Measurements from ENCODE around the gene PLPP3.
"Not testable (repeated sequence)": the region's sequence is repeated elsewhere in the genome, so short reads cannot be mapped to it uniquely, and the experiment has no call there.

Gene PLPP3

GRCh38 chr1:56578963-56579875 lies at the start of gene PLPP3:
Gene PLPP3 (minus strand): TSS chr1:56579563. CDS start chr1:56579016, 547 bp downstream.
- peak; percentile 90 for DNase-seq (ENCODE audit: low spot score)

DNA sequence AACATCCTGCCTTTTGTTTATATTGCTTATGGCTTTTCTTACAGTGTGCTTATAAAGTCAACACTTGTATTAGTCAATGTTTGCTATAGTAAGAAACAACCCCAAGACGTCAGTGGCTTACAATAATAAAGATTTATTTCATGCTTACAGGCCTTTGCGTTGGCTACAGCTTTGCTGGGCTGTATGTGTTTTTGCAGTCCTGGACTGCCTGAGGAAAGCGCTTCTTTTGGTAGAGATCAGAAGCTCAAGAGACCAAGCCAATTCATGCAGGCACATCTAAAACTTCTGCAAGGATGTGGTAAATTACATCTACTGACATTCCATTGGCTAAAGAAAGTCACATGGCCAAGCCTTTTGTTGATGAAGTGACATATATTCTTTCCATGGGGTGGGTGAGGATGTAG lies 48.3 kb upstream of the PLPP3 start:
- no peak for DNase-seq (ENCODE audit: low spot score)

GRCh38 chr1:56627019-56627635 lies 47.8 kb upstream of the PLPP3 start:
- no peak for DNase-seq (ENCODE audit: low spot score)

GRCh38 chr1:56626546-56626945 lies 47.2 kb upstream of the PLPP3 start:
- no peak for DNase-seq (ENCODE audit: low spot score)

GRCh38 chr1:56625819-56626440 lies 46.6 kb upstream of the PLPP3 start:
- DNase-seq (ENCODE audit: low spot score): no peak

DNA sequence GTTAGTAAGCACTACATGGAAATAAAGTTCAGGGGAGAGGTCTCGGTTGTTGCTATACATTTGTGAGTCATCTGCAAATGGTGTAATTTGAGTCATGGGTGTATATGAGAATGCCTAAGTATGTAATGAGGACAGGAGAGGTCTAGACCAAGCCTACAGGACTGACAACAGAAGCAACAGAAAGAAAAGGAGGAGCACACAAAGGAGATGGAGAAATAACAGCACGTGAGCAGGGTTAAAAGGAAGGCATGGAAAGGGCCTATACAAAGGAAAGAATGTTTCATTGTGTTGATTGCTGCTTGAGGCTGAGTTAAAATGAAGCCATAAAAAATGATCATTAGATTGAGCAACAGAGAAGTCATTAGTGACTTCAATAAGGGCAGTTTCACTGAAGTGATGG lies 37.8 kb upstream of the PLPP3 start:
- no peak for DNase-seq (ENCODE audit: low spot score)

DNA sequence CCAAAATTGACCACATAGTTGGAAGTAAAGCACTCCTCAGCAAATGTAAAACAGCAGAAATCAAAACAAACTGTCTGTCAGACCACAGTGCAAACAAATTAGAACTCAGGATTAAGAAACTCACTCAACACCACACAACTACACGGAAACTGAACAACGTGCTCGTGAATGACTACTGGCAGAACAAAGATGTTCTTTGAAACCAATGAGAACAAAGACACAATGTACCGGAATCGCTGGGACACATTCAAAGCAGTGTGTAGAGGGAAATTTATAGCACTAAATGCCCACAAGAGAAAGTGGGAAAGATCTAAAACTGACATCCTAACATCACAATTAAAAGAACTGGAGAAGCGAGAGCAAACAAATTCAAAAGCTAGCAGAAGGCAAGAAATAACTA lies 31.4 kb upstream of the PLPP3 start:
- DNase-seq (ENCODE audit: low spot score): not testable (repeated sequence)

- not testable (repeated sequence) for DNase-seq (ENCODE audit: low spot score)
Observed at GRCh38 chr1:56610097-56610496, 30.7 kb upstream of the PLPP3 start.

DNA sequence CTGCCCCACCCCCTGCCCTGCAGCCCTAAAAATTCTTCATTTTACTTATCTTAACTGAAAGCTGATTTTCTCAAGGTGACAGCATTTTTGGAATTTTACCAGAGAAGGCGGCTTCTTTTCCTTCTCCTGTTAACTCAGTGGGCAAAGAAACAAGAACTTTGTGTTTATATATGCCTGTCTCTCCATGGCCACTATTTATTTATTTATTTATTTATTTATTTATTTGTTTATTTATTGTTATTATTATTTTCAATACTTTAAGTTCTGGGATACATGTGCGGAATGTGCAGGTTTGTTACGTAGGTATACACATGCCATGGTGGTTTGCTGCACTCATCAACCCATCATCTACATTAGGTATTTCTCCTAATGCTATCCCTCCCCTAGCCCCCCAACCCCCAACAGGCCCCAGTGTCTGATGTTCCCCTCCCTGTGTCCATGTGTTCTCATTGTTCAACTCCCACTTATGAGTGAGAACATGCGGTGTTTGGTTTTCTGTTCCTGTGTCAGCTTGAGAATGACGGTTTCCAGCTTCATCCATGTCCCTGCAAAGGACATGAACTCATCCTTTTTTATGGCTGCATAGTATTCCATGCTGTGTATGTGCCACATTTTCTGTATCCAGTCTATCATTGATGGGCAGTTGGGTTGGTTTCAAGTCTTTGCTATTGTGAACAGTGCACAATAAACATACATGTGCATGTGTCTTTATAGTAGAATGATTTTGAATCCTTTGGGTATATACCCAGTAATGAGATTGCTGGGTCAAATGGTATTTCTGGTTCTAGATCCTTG lies 16.2 kb upstream of the PLPP3 start:
- DNase-seq (ENCODE audit: low spot score): not testable (repeated sequence)

- no peak for DNase-seq (ENCODE audit: low spot score)
Observed at GRCh38 chr1:56591909-56592308, 12.5 kb upstream of the PLPP3 start.

DNA sequence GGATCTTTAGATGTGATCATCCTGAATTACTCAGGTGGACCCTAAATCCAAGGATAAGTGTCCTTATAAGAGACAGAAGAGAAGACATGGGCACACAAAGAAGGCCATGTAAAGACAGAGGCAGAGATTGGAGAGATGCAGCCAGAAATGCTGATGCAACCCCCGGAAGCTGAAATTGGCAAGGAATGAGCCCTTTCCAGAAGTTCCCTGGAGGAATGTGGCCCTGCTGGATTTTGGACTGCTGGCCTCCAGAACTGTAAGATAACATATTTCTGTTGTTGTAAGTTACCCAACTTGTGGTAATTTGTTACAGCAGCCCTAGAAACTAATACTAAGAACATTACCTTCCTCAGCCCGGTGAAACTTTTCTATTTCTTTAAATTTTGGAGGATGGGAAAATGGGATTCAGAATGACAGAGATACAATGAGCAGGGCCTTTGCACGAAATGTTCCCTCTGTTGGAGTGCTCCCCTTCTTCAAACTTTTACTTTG lies 11.2 kb upstream of the PLPP3 start:
- DNase-seq (ENCODE audit: low spot score): no peak

DNA sequence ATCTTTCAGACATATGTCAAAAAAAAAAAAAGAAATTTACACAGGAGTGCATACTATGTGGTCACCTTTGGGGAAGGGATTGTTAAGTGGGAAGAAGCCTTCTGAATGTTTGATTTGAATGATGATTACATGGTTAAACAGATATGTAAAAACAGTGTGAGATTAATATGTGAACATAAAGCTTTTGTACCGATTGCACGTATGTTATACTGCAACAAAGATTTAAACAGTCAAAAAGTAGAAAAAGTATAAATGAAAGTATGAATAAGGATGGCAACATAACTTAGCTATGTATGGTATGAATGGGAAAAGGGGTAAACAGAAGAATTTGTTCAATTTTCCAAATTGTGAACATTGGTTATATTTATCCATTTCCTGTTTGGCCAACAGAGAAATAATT lies 10.0 kb upstream of the PLPP3 start:
- no peak for DNase-seq (ENCODE audit: low spot score)

DNA sequence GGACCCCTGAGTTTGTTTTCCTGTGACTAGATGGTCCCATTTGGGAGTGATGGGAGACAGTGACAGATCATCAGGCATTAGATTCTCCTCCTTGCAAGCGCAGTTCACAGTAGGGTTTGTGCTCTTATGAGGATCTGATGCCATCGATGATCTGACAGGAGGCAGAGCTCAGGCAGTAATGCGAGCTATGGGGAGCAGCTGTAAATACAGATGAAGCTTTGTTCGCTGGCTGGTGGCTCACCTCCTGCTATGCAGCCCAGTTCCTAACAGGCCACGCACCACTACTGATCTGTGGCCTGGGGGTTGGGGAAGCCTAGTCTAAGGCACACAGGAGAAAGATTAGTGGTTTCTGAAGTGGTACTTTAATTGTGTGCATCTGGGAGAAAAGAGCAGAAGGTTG lies 7.1 kb upstream of the PLPP3 start:
- no peak for DNase-seq (ENCODE audit: low spot score)

GRCh38 chr1:56585985-56586384 lies 6.6 kb upstream of the PLPP3 start:
- DNase-seq (ENCODE audit: low spot score): no peak

DNA sequence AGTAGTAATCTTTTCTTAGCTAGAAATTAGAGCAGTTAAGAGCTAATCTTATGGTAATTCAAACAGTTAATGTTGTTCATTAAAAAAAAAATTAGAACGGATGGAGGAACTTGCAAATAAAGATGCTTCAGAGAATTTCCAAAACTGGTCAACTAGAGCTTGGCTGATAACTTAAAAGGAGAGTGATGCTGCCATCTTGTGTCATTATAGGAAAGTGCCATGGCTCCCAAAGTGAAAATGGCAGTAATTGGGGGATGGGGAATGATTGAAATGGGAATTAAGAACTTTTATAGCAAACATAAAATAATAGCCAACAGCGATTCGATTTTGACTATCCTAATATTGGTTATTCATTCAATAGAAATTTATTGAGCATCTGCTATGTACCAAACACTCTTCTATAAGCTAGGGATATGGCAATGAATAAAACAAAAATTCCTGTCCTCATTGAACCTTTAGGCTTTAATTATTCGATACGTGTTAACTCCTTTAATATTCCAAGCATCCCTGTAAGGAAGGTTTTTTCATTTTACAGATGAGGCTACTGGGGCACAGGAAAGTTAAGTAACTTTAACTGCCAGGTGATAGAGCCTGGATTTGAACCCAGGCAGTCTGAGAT lies 5.7 kb upstream of the PLPP3 start:
- peak; percentile 54 for DNase-seq (ENCODE audit: low spot score)

DNA sequence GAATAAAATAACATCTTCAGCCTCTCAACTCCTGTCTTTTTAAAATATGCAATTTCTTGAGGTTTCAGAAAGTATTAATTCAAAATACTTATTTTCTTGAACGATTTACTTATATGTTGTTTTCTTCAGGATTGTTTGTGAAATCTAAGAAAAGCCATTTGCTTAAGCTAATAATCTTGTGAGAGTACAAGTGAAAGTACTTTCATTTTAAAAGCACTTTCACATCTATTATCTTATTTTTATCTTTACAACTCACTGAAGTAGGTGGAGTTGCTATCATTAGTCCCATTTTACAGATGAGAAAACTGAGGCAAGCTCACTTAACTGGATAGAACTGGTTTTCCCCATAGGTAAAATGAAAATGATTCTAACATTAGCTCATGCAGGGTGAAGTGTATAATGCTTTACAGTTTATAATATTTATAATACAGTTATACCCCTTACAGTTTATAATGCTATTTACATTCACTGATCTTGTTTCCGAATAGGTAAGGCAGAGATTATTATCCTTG lies 4.7 kb upstream of the PLPP3 start:
- DNase-seq (ENCODE audit: low spot score): no peak

- DNase-seq (ENCODE audit: low spot score): no peak
Observed at GRCh38 chr1:56580771-56581170, 1.4 kb upstream of the PLPP3 start.

DNA sequence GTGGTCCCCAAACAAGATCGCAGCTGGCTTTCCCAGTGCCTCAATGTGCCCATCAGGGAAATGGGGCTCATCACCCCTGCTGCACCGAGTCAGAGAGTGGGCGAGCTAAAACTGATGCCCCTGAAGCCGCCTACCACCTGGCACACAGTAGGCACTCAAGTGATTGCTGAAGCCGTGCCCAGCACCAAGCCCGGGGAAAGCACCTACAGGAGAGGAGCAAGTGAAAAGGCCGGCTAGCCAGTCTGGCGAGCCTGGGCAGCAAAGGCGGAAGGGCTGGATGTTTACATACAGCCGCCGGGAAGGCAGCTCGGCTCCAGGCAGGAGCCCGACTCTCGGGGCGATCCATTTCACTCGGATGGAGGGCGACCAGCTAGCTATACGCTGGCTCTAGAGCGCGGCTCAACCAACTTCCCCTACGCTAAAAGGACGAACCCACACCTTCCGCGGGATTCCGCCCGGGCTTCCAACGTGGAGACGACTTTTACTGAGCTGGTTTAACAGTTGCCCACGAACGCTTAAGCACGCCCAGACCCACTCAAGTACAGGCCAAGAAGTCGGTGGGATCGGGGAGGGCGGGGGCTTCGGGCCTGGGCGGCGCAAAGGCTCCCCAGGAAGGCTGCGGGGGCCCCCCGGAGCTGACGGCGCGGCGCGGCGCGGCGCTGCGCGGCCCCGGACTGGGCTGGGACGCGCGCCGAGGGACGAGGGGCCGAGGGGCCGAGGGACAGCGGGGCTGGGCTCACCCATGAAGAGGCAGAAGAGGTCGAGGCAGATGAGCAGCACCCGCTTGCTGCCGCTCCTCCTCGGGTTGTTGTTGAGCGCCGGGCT lies 1.0 kb downstream of the PLPP3 start:
- DNase-seq (ENCODE audit: low spot score): peak; percentile 56

DNA sequence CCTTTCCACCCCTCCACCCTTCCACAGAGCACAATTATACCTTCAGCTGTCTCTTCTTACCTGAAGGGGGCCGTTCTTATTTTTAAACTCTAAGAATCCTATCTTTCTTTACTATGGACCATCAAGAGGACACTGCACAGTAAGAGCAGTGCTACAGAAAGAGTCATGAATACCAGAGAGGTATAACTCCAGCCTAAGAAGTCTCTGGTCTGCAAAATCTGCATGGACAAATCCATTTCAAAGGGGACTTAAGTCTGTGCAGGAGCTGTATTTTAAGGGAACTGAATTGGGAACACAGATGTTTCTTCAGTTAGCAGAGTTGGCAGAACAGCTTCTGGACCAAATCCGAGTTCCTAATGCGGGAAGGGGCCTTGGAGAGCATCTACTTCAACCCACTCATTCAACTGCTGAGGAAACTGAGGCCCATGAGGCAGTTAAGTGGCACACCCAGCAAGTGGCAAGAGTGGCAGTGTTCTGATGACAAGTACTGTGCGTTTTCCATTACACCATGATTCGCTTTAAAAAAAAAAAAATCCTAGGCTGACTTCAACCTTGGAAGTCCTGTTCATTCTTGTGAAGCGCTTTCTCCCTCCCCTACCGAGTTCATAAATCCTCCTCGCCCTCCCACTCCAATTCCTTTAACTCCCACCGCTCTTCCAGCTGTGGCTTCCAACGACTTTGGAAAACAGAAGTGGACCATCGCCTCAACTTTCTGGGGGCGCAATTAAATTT lies 1.8 kb downstream of the PLPP3 start:
- DNase-seq (ENCODE audit: low spot score): no peak
